GM19239 (cell line): Measurements from ENCODE around the gene CHST1.

Source experiments
- DNase-seq: peaks from one replicate; pipeline ENCODE4 v3.0.0; 2011; ENCODE audit warnings: low spot score; ENCODE audit not compliant: insufficient read length
- FAIRE-seq: peaks from 2 replicates; lab custom pipeline; 2011; peaks lifted over from hg19 to GRCh38; lab: Jason Lieb, UNC

Gene CHST1

DNA sequence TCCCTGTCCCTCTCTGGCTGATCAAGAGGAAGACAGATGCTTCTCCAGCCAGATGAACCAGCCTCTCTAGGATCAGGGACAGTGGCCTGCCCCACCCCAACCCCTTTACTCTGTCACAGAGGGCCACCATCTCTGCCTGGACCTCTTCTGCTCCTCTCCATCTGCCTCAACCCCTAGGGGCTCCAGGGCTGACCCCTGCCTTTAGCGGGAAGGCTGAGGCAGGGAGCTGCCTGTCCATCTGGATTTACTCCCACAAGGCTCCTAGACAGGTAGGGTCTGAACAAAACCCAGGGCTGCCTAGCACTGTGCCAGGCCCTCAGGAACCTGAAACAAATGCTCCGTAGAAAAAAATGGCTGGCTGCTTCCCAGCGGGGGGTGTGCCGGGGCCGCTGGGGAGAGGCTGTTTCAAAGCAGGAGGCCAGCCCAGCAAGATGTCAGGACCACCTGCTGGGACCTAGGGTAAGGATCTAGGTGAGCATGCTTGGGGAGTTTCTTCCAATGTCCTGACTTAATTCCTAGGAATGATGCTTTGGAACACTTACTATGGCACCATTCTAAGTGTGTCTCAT is 3.2 kb downstream of the CHST1 start:
- no peak for FAIRE-seq
- DNase-seq, result no peak

DNA sequence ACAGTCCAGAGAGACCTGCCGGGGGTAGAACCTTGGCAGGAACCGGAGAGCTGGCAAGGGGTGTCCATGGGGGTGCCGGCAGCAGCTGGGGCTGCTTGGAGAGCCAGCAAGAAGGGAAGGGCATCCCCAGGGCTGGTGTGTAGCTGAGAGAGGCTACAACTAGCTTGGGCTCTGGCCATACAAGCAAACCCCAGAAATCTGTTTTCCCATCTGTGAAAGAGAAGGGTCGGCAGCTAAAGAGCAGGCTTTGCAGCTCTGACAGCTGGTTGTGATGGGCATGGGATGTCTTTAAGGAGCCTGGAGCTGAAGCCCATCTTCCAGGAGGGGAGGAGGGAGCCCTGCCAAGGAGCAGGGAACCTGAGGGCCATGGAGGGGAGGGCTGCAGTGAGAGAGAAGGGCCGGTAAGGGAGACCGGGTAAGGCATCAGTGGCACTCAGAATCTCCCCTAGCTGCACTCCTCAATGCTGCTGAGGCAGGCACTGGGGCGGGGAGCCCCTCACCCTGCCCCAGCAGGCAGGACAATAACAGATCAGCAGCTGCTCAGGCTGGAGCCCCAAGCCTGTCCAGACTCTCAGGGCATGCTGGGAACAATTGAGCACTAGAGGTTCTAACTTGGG is 3.9 kb downstream of the CHST1 start:
- no peak for DNase-seq
- FAIRE-seq, result no peak

DNA sequence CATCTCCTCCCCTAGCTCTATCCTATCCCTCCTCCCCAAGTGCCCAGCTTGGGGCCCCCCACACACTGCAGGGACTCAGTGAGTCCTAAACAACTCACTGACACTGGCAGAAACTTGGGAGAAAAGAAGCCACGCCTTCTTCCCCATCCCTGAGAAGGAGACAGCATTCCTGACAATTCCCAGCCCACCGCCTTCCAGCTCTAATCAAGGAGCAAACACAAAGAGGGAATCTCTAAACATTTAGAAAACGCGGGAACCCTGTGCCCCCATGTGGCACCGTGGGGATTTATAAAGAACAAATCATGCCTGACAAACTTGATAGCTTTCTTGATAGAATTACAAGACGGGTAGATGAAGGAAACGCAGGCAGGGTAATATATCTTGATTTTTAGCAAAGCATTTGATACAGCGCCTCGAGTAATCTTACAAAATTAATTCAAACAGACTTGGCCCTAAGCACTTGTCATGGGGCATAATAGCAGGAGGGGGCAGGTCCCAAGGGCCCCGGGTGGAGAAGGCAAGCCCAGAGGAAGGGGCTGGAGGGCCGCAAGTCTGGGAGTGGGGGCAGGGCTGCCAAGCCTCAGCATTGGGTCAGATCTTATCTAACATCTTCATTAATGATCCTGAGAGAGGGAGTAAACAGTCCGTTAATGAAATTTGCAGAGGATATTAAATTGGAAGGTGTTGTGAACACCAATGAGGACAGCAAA is 4.5 kb downstream of the CHST1 start:
- DNase-seq, result no peak
- no peak for FAIRE-seq

DNA sequence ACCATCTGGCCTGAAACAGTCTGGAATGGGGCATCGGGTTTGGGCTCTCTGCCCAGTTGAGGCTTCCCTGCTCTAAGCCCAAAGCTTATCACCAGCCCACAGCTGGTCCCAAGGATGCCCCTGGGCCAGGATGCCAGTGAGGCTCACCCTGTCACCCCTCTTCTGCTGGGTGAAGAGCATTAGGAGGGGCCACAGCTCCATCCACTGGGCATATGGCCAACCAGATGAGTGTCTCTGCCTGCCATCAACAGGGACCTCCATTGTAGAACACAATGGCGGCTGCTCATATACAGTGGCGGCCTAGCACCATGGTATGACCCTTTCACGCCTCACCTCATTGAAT is 5.6 kb downstream of the CHST1 start:
- no peak for DNase-seq
- no peak for FAIRE-seq

DNA sequence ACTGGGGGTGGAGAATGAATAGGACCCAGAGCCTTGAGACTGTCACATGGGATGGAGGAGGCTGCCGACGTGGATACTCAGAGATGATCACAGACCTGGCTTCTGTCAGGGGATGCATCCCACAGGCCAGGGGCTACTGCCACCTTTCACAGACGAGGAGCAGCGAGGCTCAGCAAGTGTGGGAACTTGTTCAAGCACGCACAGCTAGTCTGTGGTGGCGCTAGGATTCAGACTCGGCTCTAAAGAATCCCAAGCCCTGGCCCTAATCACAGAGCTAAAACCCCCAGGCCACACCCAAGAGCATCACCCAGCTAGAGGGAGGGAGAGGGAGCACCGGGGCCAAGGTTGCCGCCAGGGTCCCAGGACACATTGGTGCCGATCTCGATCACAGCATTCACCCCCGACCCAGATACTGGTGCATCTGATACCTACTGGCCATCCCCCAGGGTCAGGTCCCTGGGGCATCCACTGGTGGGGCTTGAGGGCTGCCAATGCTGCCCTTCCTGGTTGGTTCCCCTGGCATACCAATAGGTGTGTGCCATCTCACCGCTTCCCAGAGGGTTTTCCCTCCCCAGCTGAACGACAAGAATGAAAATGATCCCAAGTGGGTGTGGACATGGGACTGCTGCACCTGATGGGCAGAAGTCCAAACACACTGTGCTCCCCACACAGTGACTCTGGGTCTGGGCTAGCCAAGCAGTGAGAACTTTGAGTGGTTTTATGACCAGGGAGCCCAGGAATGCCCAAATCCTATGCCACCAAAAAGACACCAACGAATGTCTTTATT is 6.2 kb downstream of the CHST1 start:
- no peak for FAIRE-seq
- no peak for DNase-seq

DNA sequence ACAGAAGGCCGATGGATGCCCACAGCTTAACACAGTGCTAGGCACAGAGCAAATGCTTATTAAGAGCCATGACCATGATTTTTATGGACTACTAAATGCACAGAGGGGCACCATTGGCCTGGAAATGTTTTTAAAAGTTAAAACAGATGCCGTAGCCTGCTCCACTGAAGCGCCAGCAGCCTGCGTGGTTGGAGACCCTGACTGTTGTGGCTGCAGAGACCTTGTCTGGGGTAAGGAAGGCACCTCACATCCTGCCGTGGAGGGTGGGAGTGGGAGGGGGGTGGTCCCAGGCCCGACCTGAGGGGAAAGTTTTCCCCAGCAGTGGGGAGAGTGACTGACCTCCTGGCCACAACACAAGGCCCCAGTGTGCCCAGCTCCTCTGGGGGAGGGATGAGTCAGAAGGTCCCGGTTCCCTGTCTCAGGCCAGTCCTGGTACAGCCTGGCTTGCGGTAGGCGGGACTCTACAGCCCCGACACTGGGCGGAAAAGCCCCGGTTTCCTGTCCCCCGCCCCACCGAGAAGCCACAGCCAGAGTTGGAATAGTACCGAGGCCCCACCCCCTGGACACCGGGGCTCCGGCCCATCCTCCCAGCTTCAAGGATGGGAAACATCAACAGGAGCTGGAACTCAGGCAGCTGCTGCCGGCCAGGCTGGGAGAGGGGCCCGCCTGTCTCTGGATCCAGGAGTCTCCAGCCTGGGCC is 7.0 kb downstream of the CHST1 start:
- FAIRE-seq (no peak), DNase-seq (no peak)

DNA sequence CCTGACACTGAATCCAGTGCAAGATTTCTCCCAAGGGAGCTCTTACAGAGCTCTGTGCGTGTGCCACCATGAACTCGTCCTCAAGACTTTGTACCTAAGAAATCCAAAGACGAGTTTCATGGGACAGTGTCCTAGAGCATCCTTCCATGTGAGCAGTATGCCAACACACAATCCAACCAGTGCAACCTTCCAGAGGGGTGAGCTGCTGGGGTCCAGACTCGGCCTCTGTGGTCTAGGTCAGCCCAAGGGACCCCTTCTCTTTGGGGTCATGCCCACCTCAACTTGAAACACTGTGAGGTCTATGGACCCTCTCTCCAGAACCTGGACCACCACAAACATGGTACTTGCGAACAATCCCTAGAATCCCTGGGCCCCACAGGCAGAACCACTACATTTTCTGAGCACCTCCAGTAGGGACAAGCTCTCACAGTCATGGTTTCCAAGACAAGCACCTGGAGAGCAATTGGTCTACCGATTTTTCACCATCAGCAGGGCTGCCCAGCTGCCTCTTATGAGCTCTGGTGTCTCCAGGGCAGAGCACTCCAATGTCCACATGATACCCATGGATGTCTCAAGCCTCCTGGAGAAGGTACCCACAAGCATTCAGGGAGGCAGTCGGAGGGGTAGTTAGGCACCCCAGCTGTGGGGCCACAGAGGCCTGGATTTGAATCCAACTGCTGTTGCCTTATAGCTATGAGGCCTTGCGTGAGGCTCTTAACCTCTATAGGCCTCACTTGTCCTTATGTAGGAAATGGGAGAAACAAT is 7.7 kb downstream of the CHST1 start:
- DNase-seq (no peak), FAIRE-seq (no peak)

DNA sequence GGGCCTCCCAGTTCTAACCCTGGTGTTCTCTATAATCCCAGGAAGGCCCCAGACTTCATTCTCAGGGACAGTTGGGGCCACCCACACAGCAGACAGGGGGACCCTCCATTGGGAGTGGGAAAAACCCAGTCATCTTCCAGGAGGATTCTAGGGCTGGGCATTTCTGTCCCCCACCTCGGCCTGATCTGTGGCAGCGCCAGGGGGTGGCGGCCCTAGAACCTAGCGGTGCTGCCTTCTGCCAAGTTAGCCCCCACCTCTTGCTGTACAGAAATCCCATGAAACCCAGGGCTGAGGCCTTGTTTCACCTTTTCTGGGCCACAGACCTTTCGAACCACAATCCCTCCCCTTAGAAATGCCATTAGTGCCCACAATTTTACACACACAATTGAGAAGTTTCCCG is 9.6 kb downstream of the CHST1 start:
- FAIRE-seq, result no peak
- DNase-seq, result no peak

DNA sequence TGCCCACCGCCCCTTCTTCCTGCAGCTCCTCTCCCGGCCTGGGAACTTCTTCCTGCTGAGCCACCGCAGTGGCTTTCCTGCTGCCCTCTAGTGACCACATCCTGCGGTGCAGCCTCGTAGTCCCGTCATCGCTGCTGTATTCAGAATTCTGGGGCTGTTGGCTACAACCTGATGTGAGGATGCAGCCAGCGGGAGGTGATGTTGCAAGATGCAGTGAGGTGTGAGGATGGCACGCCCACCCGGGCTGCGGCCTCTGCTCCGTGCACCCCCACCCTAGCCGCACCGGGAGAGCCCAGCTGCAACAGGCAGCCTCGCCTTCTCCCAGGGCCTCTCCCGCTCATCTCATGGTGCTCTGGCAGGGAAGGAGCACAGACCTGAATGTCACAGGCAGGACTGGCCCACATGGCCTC is 10.1 kb downstream of the CHST1 start:
- peak; percentile 85 for FAIRE-seq

DNA sequence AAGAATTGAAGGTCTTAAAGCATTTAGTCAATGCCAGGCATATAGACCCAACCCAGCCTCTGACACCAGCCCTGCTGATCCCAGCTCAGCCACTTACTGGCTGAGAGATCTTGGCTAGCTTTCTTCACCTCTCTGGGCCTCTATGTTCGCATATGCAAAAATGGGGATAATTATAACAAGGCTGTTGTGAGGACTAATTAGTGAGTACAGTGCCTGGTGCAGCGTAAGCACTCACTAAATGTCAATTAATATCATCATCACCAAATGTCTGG is 10.5 kb downstream of the CHST1 start:
- FAIRE-seq (no peak), DNase-seq (no peak)

More for the DNA sequence above, 10.1 kb downstream of the CHST1 start:
- peak; percentile 85 for DNase-seq

DNA sequence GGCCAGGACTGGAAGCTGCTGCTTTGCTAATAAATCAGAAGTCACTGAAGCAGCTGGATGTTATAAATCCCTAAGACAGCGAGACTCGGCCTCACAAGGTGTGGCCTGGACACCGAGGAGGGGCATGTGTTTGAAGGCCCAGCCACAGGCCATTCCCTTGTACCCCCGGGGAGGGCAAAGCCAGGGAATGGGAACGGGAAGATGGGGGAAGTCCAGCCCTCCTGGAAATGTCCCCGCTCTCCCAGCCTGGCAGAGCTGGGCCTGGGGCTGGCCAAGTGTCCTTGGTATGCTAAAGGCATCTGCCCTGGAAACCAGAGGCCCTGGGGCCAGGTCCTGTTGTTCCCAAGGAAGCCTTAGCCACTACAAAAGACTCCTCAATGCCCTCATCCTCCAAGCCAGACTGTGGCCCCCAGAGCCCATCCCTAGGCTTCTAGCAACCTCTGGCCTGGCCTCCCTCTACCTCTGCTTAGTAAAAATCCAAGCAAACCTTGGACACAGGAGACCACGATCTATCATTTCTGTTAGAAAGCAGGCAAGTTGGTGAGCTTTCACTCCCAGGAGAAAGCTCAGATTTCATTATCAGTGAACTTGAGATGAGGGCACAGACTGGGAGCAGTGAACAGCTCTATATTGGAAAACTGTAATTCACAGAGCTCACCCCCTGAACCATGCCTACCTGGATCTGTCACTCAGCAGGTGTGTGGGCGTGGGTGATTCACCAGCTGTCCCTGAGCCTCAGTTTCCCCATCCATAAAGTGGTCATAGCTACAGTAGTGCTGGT is 11.0 kb downstream of the CHST1 start:
- DNase-seq (no peak), FAIRE-seq (no peak)

DNA sequence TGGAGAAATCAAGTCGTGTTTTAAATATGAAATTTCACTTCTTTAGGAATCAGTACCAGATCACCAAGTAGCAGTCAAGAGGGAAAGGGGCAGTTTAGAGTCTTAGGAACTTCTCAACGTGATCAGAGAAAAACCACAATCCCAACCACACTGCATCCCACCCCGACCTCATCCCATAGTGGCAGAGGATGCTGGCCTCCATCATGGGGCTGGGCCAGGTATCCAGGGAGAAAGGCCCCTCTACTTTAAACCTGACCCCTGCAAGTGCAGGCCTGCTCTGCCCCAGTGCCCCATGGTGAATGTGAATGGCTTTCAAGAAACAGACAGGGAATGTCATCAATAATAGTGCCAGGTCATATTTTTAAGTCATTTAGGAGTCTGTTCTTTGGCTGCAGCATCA is 12.1 kb downstream of the CHST1 start:
- no peak for FAIRE-seq
- DNase-seq, result no peak

DNA sequence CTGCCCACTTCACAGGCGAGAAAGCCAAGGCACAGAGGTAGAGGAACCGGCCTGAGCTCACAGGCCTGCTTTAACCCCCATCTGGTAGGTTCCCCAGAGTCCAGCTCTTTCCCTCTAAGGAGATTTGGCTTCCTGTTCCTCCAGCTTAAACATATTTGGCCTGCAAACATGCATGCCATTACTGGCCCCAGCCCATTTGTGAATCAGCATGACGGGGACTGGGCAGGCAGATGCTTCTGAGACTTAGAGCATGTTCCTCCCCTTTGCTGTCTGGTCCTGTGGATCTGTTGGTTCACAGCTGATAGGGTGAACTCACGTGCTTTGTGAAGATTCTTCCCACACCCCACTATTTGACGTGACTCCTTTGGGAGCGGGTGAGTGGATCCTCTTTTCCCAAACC is 12.6 kb downstream of the CHST1 start:
- no peak for FAIRE-seq
- DNase-seq, result no peak

DNA sequence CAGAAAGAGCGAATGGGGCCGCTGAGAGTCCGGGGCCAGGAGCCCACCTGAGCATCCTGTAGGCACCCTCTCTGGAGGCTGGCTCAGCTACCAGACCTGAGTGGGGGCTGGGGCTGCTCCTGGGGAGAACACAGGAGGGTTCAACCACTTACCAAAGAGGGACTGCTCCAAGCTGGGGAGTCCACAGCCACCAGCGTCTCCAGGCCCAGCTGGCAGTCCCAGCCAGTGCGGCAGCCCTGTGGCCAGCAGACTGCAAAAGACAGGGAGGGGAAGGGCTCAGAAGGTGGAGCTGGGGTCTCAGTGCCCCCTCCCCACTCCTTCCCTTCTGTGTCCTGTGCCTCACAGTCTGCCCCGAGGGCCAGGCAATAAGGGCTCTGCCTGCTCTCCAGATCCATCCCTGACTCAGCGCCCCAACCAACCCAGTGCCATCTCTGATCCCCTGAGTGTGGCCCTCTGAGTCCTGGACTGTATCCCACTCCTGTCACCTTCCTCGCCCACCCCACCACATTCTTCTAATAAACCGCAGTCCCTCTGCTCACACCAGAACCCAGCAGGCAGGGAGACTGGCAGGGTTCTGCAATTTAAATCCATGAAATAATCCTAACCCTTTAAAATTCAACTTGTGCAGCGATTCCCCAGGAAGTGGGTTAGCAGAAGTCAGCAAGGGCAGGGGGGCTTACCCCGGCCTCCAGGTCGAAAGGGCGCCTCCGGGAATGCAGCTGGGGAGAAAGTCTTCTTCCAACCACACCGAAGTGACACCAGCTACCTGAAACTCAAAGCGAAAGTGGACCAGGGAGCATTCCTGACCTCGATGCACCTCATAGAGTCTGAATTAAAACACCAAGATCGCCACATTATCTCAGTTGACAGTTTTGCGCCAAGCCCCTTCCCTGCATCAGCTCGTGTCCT is 13.3 kb downstream of the CHST1 start:
- no peak for DNase-seq
- no peak for FAIRE-seq

DNA sequence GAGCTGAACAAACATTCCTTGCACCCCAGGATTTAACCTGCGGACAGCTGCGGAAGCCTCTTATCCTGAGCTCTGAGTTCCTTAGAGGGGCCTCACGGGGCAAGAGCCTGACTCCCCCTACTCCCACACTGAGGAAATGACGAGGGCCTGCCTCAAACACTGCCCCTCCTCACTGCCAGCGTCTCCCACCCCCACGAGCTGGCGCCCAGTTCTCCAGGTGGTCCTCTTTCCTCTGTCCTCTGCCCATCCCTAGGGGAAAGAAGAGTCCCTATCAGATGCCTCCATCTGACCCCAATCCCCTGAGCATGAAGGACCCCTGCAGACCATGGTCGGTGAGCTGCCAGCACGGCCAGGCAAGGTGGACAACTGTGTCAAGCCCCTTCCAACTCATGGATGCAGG is 14.3 kb downstream of the CHST1 start:
- FAIRE-seq, result no peak

DNA sequence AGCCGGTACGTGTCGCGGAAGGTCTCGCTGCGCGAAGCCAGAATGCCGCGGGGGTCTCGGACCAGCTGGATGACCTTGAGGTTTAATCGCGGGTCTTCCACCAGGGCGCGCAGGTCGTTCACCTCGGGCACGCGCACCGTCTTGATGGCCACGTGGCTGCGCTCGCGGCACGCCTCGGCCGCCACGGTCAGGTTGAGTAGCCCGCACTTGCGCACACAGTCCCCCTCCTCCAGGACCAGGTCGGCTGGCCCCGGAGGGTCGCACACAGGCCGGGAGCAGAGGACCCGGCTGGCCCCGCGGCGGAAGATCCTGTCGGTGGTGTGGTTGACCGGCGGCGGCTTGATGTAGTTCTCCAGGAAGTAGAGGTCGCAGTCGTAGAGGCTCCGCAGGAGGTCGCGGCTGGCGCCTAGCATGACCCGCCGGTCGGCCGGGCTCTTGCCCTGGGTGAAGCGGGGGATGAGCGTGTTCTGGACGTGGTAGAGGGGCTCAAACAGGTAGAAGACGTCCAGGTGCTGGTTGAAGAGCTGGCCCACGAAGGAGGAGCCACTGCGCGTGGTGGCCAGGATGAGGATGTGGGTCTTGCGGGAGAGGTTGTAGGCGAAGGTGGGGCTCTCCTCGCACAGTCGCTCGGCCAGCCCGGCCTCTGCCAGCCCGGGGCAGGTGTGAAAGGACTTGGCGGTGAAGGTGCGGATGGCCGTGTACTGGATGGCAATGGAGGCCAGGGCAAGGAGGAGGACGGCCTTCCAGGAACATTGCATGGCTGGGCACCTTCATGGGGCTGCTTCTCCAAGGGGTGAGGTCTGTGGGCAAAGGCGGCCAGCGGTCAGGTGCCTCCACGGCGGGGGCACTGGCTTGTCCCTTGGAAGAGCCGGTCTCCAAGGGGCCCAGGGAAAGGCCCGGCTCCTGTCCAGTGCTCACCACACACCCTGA is 15.0 kb downstream of the CHST1 start:
- FAIRE-seq, result no peak
- DNase-seq, result no peak

More for the DNA sequence above, 14.3 kb downstream of the CHST1 start:
- DNase-seq, result no peak

DNA sequence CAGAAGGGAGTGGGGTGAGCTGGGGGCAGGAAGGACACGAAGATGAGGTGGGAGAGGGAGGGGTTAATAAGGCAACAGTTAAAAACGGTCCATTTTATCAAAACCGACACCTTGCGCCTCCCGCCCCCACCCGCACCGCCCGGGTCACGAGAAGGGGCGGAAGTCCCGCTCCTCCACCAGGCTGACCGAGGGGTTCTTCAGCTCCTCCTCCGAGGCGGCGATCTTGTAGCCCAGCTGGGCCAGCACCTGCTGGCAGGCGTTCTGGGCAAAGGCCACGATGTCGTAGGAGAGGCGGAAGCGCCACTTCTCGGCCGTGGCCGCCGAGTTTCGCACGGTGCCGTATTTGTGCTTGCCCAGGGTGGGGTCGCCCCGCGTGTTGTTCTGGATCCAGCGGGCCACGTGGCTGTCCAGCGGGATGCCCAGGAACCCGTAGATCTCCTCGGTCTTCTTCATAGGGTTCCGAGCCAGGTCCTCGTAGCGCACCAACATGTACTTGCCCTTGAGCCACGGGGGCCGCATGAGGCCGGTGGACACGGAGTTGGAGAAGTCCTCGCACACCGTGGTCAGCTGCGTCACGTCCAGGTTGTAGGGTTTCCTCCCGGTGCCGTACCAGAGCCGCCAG is 15.8 kb downstream of the CHST1 start:
- no peak for FAIRE-seq
- no peak for DNase-seq
